Memory B cell (primary cell): ENCODE data around the gene NREP.

Experiments
- ATAC-seq: fragments of 150-1000 bp; cut with Tn5 transposase; 2 replicates; pipeline ENCODE4 v1.10.0; 2021; ENCODE audit warnings: low read depth, mild to moderate bottlenecking, moderate library complexity
- DNase-seq, 2 donors: peaks; one replicate each; pipeline ENCODE4 v3.0.0; 2022; ENCODE audit warnings: low spot score in 2 of 2
- H3K27ac Mint-ChIP-seq: one replicate; pipeline ENCODE4 v1.8.0; 2022; ENCODE audit warnings: mild to moderate bottlenecking, moderate library complexity, mixed read lengths
- H3K27me3 Mint-ChIP-seq: one replicate; pipeline ENCODE4 v1.8.0; 2022; ENCODE audit warnings: mixed read lengths
- H3K36me3 Mint-ChIP-seq: one replicate; pipeline ENCODE4 v1.8.0; 2022; ENCODE audit warnings: mild to moderate bottlenecking, mixed read lengths
- H3K4me1 Mint-ChIP-seq: one replicate; pipeline ENCODE4 v1.8.0; 2022; ENCODE audit warnings: mixed read lengths
- H3K4me3 Mint-ChIP-seq: one replicate; pipeline ENCODE4 v1.8.0; 2022; ENCODE audit warnings: mild to moderate bottlenecking, moderate library complexity, mixed read lengths
- H3K9me3 Mint-ChIP-seq: one replicate; pipeline ENCODE4 v1.8.0; 2022; ENCODE audit warnings: mixed read lengths

The NREP gene

DNA sequence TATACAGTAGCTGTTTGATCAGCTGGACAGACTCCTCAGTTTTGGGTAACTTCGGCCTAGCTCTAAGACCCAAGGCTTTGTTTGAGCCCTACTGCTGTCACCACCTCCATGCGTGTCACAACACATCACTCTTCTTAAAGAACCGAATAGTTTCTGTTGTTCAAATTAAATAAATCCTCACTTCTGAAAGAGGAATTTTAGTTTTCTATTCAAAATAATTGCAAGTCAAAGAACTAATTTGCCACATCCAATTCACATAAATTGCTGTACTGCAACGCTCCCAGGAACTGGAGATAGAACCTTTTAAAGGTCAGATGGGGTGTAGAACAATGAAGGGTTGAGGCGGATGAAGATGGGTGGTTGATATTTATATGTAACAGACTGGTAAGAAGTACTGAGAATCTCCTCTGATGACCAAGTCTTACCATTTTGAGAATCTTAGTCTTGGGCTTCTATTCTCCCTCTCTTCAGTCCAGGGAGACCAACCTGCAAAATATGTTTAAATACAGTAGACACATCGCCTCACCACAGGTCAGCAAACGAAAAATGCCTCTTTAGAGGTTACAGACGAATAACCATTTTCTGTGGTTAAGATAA, 1.6 kb downstream of the NREP start:
- H3K27me3 Mint-ChIP-seq: no peaks in the 10 kb centered on the region
- DNase-seq (no peak), ATAC-seq (no peak)
- no peaks in the 10 kb centered on the region for H3K36me3 Mint-ChIP-seq
- no peak overlapping the region for H3K4me3 Mint-ChIP-seq
- peaks cover 8% of the 10 kb centered on the region for H3K4me1 Mint-ChIP-seq
- H3K27ac Mint-ChIP-seq: no peak overlapping the region
- H3K9me3 Mint-ChIP-seq: no peaks in the 10 kb centered on the region

DNA sequence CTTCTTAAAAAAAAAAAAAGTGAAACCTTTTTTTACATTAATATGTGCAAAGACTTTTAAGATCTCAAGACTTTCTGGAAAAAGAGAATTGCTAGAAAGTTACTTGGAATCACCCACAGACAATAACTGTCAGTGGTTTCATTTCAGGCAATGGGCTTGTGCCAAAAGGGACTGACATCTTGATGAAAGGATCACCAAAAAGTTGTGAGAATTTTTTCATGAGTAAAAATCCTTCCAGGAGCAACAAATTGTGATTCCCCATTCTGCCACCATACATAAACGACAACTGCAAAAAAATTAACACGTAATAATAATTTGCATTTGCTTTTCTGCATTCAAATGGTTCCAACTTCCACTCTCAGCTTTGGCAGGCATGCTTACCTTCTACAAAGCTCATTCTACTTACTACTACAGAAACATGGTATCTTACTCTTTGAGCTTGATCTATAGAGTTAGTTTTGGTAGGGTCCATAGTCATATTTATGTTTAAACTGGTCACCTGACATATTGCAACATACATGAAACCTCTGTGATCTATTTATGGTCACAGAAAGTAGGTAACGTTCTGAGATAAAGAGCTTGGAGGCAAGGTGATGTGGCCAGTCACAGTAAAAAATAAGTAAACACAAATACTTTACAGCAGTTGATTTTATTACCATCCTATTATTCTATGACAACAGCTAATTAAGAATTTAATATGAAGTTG, 3.0 kb downstream of the NREP start:
- no peak for ATAC-seq
- DNase-seq: no peak
- Mint-ChIP-seq H3K27ac (no peak overlapping the region), H3K4me3 (no peak overlapping the region), H3K9me3 (no peaks in the 10 kb centered on the region), H3K27me3 (no peaks in the 10 kb centered on the region), H3K36me3 (no peaks in the 10 kb centered on the region), H3K4me1 (peaks cover 8% of the 10 kb centered on the region)

DNA sequence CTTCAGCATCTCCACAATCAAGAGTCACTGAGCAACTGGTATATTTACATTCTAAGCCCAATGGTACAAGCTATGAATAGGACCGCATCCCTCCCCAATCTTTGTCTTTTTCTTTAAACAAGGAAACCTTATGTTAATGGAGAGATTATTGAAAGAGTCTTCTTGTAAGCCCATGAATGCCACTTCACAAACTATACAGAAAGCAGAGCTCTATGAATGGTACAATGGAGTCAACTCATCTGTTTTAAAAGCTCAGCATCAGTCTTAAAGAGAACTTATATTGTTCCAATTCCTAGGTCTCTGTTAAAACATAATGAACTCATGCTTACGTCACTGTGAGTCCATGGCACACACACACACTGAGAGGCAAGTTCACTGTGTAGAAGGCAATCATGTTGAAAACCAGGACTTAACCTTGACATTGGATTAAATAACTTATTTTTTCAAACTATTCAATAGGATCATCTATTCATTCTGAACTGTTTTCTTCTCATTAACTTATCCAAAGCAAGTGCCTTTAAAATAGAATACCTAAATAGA, 4.5 kb downstream of the NREP start:
- Mint-ChIP-seq H3K36me3 (no peaks in the 10 kb centered on the region), H3K27ac (no peak overlapping the region), H3K4me3 (no peak overlapping the region), H3K9me3 (no peaks in the 10 kb centered on the region), H3K4me1 (peaks cover 6% of the 10 kb centered on the region), H3K27me3 (no peaks in the 10 kb centered on the region)
- DNase-seq (no peak), ATAC-seq (no peak)

DNA sequence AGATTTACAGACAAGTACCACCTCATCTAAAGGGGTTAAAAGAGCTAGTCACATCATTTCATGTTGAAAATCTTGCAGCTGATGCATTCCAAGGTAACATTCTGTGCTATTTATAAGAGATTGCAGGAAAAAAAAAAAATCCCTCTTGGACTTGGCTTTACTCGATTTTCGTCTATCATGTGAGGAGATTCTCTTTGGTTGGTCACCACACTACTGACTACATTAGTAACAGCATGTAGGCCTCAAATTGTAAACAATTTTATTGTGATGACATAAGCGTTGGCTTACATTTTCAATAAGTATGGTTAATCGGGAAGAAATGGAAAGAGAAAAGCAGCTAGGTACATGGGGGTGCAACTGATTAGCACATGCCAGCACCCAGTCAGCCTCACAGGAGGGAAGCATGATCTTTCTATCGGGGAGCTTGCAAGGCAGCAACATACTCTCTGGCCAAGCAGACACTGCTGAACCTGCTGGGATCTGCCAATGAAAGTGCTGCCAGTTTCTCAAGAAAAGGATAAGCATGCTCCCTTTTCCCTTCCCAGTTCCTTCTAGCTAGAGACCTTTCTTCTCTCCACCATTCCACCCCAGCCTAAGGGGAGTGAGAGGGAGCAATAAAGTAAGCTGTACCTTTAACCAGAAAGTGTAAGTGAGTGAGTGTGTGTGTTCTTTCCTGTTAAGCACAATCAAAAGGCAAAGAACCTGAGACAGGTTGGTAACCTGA, 7.5 kb downstream of the NREP start:
- Mint-ChIP-seq H3K27me3 (no peaks in the 10 kb centered on the region), H3K4me1 (no peaks in the 10 kb centered on the region), H3K27ac (no peak overlapping the region), H3K9me3 (no peaks in the 10 kb centered on the region), H3K4me3 (no peak overlapping the region), H3K36me3 (no peaks in the 10 kb centered on the region)
- ATAC-seq: no peak
- no peak for DNase-seq

DNA sequence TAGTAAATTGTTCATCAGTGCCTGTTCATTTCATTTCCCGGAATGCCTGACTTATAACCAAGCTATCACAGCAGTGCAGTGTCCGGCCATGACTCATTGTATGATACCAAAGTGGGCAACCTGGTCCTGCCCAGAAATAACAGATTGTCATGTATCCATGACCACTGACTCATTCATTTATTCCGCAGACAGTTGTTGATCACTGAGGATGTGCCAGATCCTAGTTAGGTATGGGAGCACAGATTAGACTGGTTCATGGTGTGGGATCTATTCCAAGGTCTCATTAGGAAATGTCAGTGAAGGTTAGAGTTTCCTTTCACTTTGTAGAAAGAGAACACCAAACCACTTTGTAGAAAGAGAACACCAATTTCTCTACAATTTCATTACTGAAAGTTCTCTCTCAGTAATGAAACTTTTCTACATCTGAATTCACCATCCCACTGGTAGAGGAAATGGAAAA, 8.7 kb downstream of the NREP start:
- H3K36me3 Mint-ChIP-seq: no peaks in the 10 kb centered on the region
- H3K4me3 Mint-ChIP-seq: no peak overlapping the region
- DNase-seq: no peak
- ATAC-seq: no peak
- H3K27me3 Mint-ChIP-seq: no peaks in the 10 kb centered on the region
- H3K27ac Mint-ChIP-seq: no peak overlapping the region
- H3K4me1 Mint-ChIP-seq: no peaks in the 10 kb centered on the region
- H3K9me3 Mint-ChIP-seq: no peaks in the 10 kb centered on the region

DNA sequence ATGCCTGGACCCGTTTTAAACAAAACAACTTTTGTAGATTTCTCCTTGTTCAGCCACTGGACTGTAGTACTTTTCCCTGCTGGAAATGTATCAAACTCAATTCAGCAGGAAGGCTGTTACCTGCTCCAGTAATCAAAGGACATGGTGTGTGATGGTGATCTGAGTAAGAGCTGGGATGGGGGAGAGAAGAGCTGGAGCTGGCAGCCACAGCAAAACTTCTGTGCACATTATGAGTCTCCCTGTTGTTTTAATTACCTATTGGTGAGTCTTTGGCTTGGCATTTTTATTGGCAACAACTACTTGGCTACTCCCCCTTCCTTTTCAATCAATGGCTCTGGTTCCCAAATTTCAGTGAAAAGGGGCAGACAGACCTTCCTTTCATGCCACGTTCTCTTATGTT, 9.7 kb downstream of the NREP start:
- Mint-ChIP-seq H3K27ac (no peak overlapping the region), H3K36me3 (no peaks in the 10 kb centered on the region), H3K4me1 (no peaks in the 10 kb centered on the region), H3K9me3 (no peaks in the 10 kb centered on the region), H3K27me3 (no peaks in the 10 kb centered on the region), H3K4me3 (no peak overlapping the region)
- ATAC-seq (no peak), DNase-seq (no peak)

DNA sequence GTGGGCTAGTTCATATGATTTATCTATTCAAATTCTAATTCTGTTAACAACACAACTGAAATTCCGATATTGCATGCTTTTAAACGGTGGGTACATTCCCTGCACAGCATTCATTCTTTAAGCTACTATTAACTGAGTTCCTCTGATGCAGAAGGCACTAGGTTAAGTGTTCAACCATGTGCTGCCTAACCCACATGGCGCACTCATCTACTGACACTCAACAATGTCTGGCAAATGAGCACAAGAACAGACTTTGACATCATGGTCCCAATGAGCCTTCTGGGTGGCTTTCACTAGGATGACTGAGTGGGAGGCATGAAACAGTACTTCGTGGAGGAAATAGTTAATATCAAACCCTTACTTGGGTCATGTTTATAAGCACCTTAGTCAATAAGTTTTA, 10.2 kb downstream of the NREP start:
- no peaks in the 10 kb centered on the region for H3K36me3 Mint-ChIP-seq
- no peak for ATAC-seq
- no peaks in the 10 kb centered on the region for H3K9me3 Mint-ChIP-seq
- no peak overlapping the region for H3K4me3 Mint-ChIP-seq
- no peak for DNase-seq
- H3K4me1 Mint-ChIP-seq: no peaks in the 10 kb centered on the region
- H3K27ac Mint-ChIP-seq: no peak overlapping the region
- peaks cover under 1% of the 10 kb centered on the region for H3K27me3 Mint-ChIP-seq

DNA sequence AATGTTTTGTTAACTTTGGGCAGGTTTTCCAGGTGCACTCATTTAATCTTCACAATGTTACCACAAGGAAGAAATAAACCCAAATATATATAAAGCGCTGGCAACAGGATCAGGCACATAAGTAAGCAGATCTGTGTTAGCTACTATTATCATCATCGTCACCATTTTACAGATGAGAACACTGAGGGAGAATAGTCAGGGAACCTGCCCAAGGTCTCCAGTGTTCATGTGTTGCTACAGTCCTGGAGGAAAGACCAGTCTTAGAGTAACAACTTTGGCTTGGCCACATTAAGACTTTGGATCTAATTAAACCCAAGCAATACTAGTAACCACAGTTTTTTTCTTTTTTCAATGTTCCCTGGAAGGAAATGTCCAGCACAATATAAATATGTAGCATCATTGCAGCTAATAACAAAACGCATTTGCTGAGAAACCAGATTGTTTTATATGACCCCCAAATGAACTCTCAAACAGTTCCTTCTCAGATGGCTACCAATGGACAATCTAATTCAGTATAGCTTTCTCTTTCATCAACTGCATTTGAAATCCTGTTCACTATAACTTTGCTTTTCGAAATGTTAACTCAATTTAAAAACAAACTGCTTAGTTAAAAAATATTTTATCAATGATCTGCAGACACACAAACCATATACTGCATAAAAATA, 11.8 kb downstream of the NREP start:
- no peaks in the 10 kb centered on the region for H3K9me3 Mint-ChIP-seq
- ATAC-seq (no peak), DNase-seq (no peak)
- no peak overlapping the region for H3K4me3 Mint-ChIP-seq
- no peaks in the 10 kb centered on the region for H3K4me1 Mint-ChIP-seq
- no peak overlapping the region for H3K27ac Mint-ChIP-seq
- H3K27me3 Mint-ChIP-seq: peaks cover 2% of the 10 kb centered on the region
- H3K36me3 Mint-ChIP-seq: no peaks in the 10 kb centered on the region

DNA sequence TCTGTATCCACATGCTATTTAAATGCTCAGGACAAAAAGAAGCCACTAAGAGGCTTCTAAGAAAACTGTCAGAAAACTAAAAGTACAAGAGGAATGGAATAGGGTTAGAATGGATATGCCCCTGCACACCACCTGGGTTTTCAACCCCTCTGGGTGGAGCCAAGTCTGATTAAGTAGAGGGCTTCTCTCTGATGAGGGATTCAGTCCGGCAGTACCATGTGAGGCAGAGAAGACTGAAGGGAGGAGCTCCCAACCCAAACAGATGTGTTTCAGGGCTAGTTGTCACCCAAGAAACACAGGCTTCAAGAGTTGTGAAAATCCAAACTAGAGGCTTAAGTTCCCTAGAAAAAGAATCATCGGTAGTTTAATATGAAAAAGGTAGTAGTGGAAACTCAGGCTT, 12.5 kb downstream of the NREP start:
- no peak overlapping the region for H3K27ac Mint-ChIP-seq
- no peaks in the 10 kb centered on the region for H3K36me3 Mint-ChIP-seq
- ATAC-seq: no peak
- H3K27me3 Mint-ChIP-seq: peaks cover 2% of the 10 kb centered on the region
- no peaks in the 10 kb centered on the region for H3K9me3 Mint-ChIP-seq
- H3K4me3 Mint-ChIP-seq: no peak overlapping the region
- no peak for DNase-seq
- no peaks in the 10 kb centered on the region for H3K4me1 Mint-ChIP-seq

DNA sequence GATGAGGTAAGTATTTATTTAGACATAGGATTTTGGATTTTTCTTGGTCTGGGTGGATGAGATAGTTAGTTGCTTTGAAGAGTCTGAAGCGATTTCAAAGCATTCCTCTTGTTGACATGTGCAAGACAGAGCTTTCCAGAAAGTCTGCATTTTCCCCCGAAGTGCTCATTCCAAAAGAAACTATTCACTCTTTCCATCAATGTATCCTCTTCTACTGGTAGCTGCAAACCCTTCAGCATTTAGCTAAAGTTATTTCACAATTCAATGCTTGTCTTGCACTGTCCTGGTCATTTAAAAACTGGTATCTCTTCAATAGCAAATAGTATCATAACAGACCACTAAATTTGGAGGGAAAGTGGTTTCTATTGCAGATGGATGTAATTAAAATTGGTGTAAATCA, 13.0 kb downstream of the NREP start:
- Mint-ChIP-seq H3K4me3 (no peak overlapping the region), H3K36me3 (no peaks in the 10 kb centered on the region), H3K9me3 (no peaks in the 10 kb centered on the region), H3K4me1 (no peaks in the 10 kb centered on the region), H3K27ac (no peak overlapping the region), H3K27me3 (peaks cover 2% of the 10 kb centered on the region)
- ATAC-seq (no peak), DNase-seq (no peak)

DNA sequence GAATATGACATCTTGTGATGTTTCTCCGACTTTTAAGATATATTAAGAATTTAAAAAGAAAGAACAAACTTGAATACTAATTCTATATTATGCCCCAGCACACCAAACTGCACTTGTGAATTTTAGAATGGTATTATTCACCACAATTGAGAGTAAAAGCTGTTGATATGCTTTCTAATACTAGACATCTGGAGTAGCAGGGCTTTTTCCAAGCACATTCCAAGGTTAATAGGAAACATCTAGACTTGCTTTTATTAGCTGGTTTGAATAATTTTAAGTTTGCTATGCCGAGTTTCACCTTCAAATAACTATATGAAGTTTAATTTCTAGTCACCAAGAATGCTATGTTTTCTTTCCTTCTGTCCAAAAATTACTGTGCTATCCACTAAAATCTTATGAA, 13.5 kb downstream of the NREP start:
- Mint-ChIP-seq H3K4me3 (no peak overlapping the region), H3K27ac (no peak overlapping the region), H3K36me3 (no peaks in the 10 kb centered on the region), H3K27me3 (peaks cover 2% of the 10 kb centered on the region), H3K9me3 (no peaks in the 10 kb centered on the region), H3K4me1 (peaks cover 2% of the 10 kb centered on the region)
- ATAC-seq: no peak
- no peak for DNase-seq

DNA sequence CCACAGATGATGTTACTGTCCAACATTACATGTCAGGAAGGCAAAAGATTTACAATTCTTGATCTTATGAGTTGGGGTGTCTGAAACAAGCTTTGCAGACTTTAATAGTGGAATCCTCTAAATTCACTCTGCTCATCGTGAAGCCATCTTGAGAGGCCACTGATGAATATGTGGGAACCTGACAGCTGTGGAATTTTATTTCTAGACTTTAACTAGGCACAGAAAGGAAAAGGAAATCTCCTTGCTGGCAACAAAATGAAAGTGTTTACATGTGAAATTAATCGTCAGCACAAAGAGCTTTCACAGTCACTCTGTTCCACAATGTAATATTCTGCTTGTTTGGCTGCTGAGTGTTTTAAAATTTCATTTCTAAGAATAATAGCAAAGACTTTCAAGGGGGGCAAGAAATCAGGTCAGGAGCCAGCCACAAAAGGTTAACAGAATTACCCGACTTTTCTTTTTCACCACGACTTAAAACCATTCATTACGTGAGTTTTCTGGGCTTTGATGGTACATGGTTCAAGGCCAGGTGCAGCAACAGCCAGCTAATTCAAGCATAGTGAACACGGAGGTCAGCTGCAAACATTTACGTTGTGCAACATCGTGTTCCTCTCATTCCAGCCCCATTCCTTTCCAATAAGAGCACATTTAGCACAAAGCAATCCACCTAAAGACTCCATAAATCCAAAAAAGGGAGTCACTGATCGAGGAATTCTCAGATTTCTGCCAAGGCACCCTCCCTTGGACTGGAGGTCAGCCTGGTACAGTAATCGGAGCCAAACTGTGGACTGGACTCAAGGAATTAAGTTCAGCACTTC, 14.6 kb downstream of the NREP start:
- no peaks in the 10 kb centered on the region for H3K9me3 Mint-ChIP-seq
- ATAC-seq (no peak), DNase-seq (no peak)
- peaks cover 2% of the 10 kb centered on the region for H3K4me1 Mint-ChIP-seq
- no peaks in the 10 kb centered on the region for H3K36me3 Mint-ChIP-seq
- H3K27me3 Mint-ChIP-seq: peaks cover 2% of the 10 kb centered on the region
- H3K27ac Mint-ChIP-seq: no peak overlapping the region
- H3K4me3 Mint-ChIP-seq: no peak overlapping the region

DNA sequence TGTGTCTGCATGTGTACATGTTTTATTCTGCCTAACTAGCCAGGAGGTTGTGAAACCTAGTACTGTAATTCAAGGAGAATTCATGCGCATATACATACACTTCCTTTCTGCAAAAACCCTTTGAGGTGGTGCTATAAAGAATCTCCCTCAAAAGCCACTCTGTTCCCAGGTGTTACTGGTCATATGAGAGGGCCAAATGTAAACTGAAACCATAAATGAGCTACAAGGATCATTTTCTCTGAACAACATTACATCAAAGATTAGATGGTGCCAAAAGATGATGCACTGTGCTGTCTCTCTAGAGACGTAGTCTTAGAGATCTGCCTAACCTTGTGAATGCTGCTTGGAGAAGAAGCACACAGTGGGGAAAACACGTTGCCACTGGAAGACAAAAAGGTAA, 15.7 kb downstream of the NREP start:
- H3K27ac Mint-ChIP-seq: no peak overlapping the region
- DNase-seq (no peak), ATAC-seq (no peak)
- H3K4me1 Mint-ChIP-seq: peaks cover 2% of the 10 kb centered on the region
- H3K4me3 Mint-ChIP-seq: no peak overlapping the region
- H3K9me3 Mint-ChIP-seq: no peaks in the 10 kb centered on the region
- no peaks in the 10 kb centered on the region for H3K36me3 Mint-ChIP-seq
- H3K27me3 Mint-ChIP-seq: peaks cover 2% of the 10 kb centered on the region
